GM15510 (cell line): ENCODE measurements around the gene PSMD8.

Experiments
- POLR2A ChIP-seq: IDR thresholded peaks from 3 replicates; pipeline ENCODE4 v1.6.1; 2011; ENCODE audit warnings: borderline replicate concordance; ENCODE audit not compliant: insufficient read length; ENCODE audit errors: extremely low read depth

The PSMD8 gene

DNA sequence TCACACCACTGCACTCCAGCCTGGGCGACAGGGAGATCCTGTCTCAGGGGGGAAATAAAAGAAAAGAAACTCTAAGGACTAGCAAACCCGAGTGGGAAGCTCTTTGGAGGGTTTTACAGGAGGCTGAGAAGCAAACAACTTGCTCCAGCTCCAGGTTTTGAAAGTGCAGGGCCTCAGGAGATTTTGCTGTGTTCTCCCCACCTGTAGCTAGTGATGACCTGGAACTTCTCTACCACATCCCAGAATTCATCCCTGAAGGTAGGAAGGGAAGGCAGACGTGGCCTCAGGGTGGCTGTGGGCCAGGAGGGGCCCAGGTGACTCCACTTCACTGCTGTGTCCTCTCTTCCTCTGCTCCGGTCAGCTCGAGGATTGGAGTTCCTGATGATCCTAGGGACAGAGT lies 16.3 kb upstream of the PSMD8 start:
- no peak for TF ChIP-seq POLR2A

DNA sequence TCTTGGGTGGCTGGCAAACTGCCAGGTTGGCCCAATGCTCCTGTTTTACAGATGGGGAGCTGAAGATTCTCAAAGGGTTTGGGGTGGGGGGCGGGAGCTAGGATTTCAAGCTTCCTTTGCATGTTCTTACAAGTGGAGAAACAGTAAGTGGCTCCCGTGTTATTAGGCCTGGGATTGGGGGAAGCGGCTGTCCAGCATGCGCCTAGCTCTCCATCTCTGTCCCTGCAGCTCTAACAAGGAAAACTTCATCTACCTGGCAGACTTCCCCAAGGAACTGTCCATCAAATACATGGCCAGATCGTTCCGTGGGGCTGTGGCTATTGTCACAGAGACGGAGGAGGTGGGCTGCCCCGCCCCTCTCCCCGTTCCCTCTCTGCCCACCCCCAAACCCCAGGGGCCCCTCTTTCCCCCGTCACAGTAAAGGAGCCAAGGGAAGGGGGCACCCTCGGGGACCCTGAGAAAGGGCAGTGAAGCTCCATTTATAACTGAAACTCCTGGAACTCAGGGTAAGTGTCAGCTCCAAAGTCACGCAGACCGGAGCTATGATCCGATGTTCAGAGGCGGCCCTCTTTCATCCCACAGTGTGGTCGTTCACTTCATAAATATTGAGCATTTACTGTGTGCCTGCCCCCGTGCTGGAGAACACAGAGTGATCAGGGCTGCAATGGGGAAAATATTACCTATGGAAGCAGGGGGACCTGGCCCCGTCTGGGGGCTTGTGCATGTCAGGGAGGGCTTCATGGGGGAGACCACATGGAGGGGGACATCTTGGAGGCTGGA lies 14.9 kb upstream of the PSMD8 start:
- TF ChIP-seq POLR2A: no peak

DNA sequence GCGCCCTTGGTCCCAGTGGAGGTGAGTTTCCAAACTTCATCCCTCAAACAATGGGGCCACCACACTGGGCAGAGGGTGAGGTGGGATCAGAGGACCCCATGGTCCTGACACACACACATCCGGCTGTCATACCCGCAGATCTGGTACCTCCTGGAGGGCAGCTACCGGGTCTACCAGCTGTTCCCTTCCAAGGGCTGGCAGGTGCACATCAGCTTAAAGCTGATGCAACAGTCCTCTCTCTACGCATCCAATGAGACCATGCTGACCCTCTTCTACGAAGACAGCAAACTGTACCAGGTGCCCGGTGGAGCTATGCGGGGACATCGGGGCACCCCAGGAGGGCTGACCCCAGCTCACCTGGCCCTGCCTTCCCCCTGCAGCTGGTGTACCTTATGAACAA lies 14.0 kb upstream of the PSMD8 start:
- TF ChIP-seq POLR2A: no peak

GRCh38 chr19:38360839-38361631 lies 13.3 kb upstream of the PSMD8 start:
- no peak for TF ChIP-seq POLR2A

GRCh38 chr19:38361633-38362075 lies 12.7 kb upstream of the PSMD8 start:
- TF ChIP-seq POLR2A: no peak

- peak; percentile 26 for TF ChIP-seq POLR2A
Observed at GRCh38 chr19:38362076-38362945, 12.1 kb upstream of the PSMD8 start.

DNA sequence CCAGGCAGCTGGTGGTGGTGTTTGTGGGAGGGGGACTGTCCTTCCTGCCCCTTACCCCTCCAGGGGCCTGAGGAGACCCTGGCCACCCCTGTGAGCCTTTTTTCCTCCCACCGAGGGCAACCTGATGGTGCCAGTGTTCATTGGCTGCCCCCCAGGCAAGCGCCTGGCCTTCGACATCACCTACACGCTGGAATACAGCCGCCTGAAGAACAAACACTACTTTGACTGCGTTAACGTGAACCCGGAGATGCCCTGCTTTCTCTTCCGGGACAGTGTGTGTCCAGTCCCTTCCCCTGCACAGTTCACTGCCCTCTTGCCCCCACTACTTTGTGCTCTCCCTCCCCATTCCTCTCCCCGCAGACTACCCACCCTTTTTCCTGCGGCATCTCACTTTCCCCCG lies 7.3 kb upstream of the PSMD8 start:
- TF ChIP-seq POLR2A: no peak

DNA sequence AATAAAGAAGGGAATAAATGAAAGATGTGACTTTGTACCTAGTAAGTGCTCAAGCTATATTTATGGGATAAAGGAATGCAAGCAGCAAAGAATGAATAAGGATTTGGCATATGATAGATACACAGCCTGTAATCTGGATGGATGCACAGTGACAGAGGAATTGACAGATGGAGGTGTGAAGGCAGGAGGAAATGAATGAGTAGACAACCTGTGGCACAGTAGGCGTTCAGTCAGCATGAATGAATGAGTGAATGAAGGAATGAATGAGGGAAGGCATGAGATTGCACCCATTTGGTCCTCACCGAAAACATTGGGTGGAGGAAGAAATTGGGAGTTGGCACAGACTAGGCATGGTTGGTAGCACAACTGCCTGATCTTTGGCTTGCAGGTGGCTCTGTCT lies 4.8 kb upstream of the PSMD8 start:
- TF ChIP-seq POLR2A: no peak

GRCh38 chr19:38370299-38370698 lies 4.1 kb upstream of the PSMD8 start:
- no peak for TF ChIP-seq POLR2A

DNA sequence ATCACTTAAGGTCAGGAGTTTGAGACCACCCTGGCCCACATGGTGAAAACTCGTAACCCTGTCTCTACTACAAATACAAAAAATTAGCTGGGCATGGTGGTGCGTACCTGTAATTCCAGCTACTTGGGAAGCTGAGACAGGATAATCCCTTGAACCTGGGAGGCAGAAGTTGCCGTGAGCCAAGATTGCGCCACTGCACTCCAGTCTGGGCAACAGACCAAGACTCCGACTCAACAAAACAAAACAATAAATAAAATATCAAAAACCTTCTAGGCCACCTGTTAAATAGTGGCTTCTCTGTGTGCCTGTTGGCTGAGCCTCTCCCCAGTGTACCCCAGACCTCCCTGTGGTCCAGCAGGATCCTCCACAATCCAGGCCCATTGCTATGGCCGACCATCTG lies 3.3 kb upstream of the PSMD8 start:
- TF ChIP-seq POLR2A: no peak

- TF ChIP-seq POLR2A: no peak
Observed at GRCh38 chr19:38373907-38374331, 452 bp upstream of the PSMD8 start.

DNA sequence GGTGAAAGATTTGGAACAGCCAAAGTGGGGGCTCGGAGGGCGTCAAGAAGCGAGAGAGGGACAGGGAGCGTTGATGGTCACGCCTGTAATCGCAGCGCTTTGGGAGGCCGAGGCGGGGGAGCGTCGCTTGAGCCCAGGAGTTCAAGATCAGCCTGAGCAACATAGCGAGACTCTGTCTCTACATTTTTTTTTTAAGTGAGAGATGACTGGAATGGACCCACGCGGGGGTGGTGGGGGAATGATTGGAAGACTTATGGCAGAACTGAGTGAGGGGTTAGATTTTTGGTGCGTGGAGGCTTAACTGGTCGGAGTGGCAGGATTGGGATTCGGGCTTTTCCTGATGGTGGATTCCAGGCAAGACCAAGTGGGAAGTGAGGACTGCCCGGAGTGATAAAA lies 725 bp downstream of the PSMD8 start:
- no peak for TF ChIP-seq POLR2A

DNA sequence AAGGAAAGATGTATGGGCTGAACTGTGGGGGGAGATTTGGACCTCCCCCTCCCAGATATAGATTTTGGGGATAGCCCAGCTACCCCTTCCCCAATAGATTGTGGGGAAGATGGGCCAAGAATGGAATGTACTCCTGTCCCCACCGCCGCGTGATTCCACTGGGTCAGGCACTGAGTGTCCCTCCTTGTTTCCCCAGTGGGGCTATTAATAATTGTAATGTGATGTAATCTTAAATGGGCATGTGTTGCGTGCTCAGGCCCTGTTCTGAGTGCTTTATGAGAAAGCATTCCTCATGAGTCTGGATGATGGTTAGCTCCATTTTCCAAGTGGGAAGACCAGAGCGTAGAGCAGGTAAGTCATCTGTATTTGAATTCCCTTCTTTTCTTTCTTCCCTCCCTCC lies 1.4 kb downstream of the PSMD8 start:
- TF ChIP-seq POLR2A: no peak

DNA sequence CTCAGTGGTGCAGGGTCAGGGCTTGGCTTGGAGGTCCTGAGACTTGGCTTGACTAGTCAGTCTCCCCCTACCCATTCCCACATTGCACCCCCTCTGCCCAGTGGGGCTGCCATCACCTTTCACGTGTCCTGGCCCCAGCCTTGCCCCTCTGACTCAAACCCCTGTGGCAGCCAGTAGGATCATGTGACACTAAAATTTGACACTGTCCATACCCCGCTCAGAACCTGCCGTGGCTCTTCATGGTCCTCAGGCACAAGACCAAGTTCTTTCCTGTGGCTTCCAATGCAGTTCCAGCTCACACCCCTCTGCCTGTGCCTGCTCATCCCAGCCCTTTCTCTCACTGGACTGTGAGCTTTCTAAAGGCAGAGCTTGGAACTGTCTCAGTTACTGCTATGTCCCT lies 2.2 kb downstream of the PSMD8 start:
- no peak for TF ChIP-seq POLR2A

DNA sequence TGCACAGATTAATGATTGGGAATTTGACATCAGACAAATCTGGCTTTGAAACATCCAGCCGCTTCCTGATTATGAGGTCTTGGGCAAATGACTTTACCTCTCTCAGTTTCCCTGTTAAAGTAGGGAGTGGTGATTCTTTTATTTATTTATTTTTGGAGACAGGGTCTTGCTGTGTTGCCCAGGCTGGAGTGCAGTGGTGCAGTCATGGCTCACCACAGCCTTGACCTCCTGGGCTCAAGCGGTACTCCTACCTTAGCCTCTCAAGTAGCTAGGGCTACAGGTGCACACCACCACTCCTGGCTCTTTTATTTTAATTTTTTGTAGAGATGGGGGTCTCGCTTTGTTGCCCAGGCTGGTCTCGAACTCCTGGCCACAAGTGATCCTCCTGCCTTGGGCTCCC lies 2.7 kb downstream of the PSMD8 start:
- TF ChIP-seq POLR2A: no peak

GRCh38 chr19:38378866-38379265 lies 4.5 kb downstream of the PSMD8 start:
- no peak for TF ChIP-seq POLR2A

DNA sequence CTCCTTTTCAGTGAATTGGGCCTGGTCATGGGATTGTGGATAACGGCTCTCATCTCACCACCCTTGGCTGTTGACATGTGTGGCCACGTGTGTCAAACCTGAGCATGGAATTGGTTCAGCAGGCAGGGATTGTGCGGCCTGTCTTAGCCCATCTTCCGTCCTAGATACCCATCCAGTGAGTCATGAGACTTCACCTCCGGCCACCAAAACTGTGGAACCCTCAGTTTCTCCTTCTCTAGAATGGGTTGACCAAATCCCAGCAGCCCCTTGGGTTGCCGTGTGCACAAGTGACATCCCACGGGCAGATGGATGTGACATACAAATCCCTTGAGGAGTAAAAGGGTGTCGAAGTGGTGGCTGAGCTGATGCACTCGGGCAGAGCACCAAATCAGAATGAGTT lies 6.8 kb downstream of the PSMD8 start:
- TF ChIP-seq POLR2A: no peak
